SU-DHL-6 (cell line): ENCODE data around the gene PNPLA7.

Experiments used
- H2AFZ ChIP-seq: fragments of 200-600 bp; sonication (generic); 2 replicates; pipeline ENCODE4 v1.6.1; 2014; ENCODE audit warnings: low read depth, mild to moderate bottlenecking, moderate library complexity, mixed read lengths, antibody characterized with exemption, low read length; ENCODE audit not compliant: severe bottlenecking
- H3F3A ChIP-seq: fragments of 200-600 bp; shearing (Covaris generic); 2 replicates; pipeline ENCODE4 v1.6.0; 2016; ENCODE audit warnings: antibody characterized with exemption, mild to moderate bottlenecking; ENCODE audit not compliant: insufficient read depth
- H3K27ac ChIP-seq: fragments of 200-600 bp; sonication (generic); 2 replicates; pipeline ENCODE4 v1.5.1; 2016; ENCODE audit warnings: low read depth, mild to moderate bottlenecking, low read length, moderate library complexity, mixed read lengths
- H3K27me3 ChIP-seq: fragments of 200-600 bp; sonication (generic), shearing (Covaris generic); 2 replicates; pipeline ENCODE4 v1.6.0; 2014; ENCODE audit warnings: mild to moderate bottlenecking, low read length
- H3K36me3 ChIP-seq: fragments of 200-600 bp; sonication (generic); 2 replicates; pipeline ENCODE4 v1.6.1; 2014; ENCODE audit warnings: mild to moderate bottlenecking, low read length, mixed read lengths
- H3K4me2 ChIP-seq: fragments of 300-600, 200-600 bp; shearing (Covaris generic), sonication (generic); 2 replicates; pipeline ENCODE4 v1.6.0; 2014; ENCODE audit warnings: low read length, low read depth, mild to moderate bottlenecking; ENCODE audit not compliant: poor library complexity, severe bottlenecking
- H3K4me3 ChIP-seq: fragments of 200-600 bp; sonication (generic); 2 replicates; pipeline ENCODE4 v1.5.1; 2014; ENCODE audit warnings: antibody characterized with exemption, low read length, mild to moderate bottlenecking, mixed read lengths; ENCODE audit not compliant: insufficient read depth, poor library complexity, severe bottlenecking
- H3K79me2 ChIP-seq: fragments of 200-600 bp; sonication (generic); 2 replicates; pipeline ENCODE4 v1.6.1; 2014; ENCODE audit warnings: mild to moderate bottlenecking, low read length, moderate library complexity; ENCODE audit not compliant: insufficient read depth
- H3K9ac ChIP-seq: fragments of 200-600 bp; sonication (generic); 2 replicates; pipeline ENCODE4 v1.7.0; 2014; ENCODE audit warnings: mild to moderate bottlenecking, low read length
- H3K9me2 ChIP-seq: fragments of 200-600 bp; sonication (generic); replicated peaks from 2 replicates; pipeline ENCODE4 v1.6.1; 2014; ENCODE audit warnings: low read length; ENCODE audit not compliant: insufficient read depth
- H3K9me3 ChIP-seq: fragments of 200-600 bp; sonication (generic); 2 replicates; pipeline ENCODE4 v1.6.1; 2014; ENCODE audit warnings: low read length, mixed read lengths; ENCODE audit not compliant: insufficient read depth
- H4K20me1 ChIP-seq: fragments of 200-600 bp; sonication (generic); 2 replicates; pipeline ENCODE4 v1.6.1; 2014; ENCODE audit warnings: low read depth, mild to moderate bottlenecking, antibody characterized with exemption, low read length, moderate library complexity, mixed read lengths
- EZH2phosphoT487 ChIP-seq: fragments of 200-600 bp; sonication (generic), shearing (Covaris generic); conservative IDR thresholded peaks from 2 replicates; pipeline ENCODE4 v1.6.1; 2018; ENCODE audit warnings: mild to moderate bottlenecking, antibody characterized with exemption, low read length, moderate library complexity, mixed read lengths
- TF ChIP-seq, protein P1 (sequence below): fragments of 200-600 bp; sonication (generic); IDR thresholded peaks from one replicate; pipeline ENCODE4 v1.5.1; 2017; ENCODE audit warnings: antibody characterized with exemption, mild to moderate bottlenecking, low read length, moderate library complexity; ENCODE audit not compliant: insufficient read depth, poor library complexity, severe bottlenecking

Gene PNPLA7

DNA sequence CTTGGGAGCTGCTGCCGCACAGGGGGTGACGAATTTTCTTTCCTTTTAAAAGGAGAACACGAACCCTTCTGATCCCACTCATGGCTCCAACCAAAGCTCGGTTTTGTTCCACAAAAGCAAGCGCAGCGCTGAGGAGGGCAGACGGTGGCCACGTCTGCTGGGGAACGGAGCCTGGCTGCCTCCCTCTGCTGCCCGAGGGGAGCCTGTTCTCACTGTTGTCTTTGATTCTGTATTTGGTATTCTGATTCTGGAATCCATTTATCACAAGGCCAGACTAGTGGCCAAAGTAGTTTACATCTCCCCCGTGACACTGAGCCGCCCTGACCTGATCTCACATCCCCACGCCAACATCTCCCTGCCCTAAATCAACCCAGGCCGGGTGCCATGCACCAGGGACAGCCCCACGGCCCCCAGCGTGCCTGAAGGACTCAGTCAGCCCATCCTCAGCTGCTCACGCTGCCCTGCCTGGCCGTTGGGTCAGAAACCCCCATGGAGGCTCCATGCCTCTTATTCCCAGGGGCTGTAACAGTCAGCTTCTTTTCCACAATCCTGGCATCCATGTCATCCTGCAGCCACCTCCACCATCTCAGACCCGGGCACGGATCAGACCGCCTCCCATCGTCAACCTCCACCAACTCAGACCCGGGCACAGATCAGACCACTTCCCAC, 84.3 kb downstream of the PNPLA7 start:
- H3K4me2 ChIP-seq = no peak overlapping the region
- no peak overlapping the region for H2AFZ ChIP-seq
- H3K27me3 ChIP-seq = no peaks in the 10 kb centered on the region
- no peaks in the 10 kb centered on the region for H3K79me2 ChIP-seq
- no peaks in the 10 kb centered on the region for H4K20me1 ChIP-seq
- H3F3A ChIP-seq = no peaks in the 10 kb centered on the region; the same call in 1 of the 2 replicates
- no peak overlapping the region for H3K27ac ChIP-seq
- no peaks in the 10 kb centered on the region for H3K9me2 ChIP-seq
- H3K36me3 ChIP-seq = no peaks in the 10 kb centered on the region
- H3K9ac ChIP-seq = no peak overlapping the region
- H3K4me3 ChIP-seq = no peak overlapping the region
- TF ChIP-seq EZH2phosphoT487 = no peak
- TF ChIP-seq, protein P1, sequence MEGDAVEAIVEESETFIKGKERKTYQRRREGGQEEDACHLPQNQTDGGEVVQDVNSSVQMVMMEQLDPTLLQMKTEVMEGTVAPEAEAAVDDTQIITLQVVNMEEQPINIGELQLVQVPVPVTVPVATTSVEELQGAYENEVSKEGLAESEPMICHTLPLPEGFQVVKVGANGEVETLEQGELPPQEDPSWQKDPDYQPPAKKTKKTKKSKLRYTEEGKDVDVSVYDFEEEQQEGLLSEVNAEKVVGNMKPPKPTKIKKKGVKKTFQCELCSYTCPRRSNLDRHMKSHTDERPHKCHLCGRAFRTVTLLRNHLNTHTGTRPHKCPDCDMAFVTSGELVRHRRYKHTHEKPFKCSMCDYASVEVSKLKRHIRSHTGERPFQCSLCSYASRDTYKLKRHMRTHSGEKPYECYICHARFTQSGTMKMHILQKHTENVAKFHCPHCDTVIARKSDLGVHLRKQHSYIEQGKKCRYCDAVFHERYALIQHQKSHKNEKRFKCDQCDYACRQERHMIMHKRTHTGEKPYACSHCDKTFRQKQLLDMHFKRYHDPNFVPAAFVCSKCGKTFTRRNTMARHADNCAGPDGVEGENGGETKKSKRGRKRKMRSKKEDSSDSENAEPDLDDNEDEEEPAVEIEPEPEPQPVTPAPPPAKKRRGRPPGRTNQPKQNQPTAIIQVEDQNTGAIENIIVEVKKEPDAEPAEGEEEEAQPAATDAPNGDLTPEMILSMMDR = no peak
- H3K9me3 ChIP-seq = no peaks in the 10 kb centered on the region

DNA sequence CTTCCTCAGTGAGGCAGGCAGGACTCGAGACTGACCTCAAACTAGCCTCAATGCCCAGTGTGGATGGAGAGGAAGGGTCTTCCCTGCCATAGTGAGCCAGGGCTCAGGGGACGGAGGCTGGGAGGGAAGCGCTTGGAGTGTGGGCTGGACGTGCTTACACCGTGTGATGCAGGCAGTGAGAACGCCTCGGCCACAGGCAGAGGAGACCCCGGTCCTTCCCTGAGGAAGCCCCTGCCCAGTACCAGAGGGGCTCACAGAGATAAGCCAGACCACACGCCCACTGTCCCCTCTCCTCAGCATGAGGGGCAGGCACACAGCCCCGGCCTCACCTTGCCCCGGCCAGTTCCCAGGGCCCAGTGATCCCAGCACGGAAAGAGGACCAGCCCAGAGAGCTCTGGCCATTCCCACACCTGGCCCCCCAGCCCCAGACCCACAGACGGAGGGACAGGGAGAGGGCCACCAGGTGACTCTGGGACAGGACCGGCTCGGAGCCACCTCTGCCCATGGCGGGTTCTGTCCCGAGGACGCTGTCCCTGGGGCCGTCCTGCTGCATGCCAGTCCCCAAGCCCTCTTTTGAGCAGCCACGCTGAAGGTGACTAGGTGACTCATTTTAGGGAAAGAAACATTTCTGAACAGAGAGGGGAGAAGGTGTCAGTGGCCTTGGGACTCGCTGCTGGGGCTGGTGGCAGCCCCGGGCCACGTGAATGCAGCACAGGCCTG, 85.0 kb downstream of the PNPLA7 start:
- H3K9me3 ChIP-seq = no peaks in the 10 kb centered on the region
- no peaks in the 10 kb centered on the region for H3K79me2 ChIP-seq
- H3F3A ChIP-seq = no peaks in the 10 kb centered on the region; the same call in 1 of the 2 replicates
- H3K4me3 ChIP-seq = no peak overlapping the region
- no peaks in the 10 kb centered on the region for H3K36me3 ChIP-seq
- no peak overlapping the region for H2AFZ ChIP-seq
- H3K27ac ChIP-seq = no peak overlapping the region
- no peak for TF ChIP-seq EZH2phosphoT487
- TF ChIP-seq, protein P1 = no peak
- H4K20me1 ChIP-seq = no peaks in the 10 kb centered on the region
- H3K9me2 ChIP-seq = no peaks in the 10 kb centered on the region
- H3K27me3 ChIP-seq = no peaks in the 10 kb centered on the region
- H3K9ac ChIP-seq = no peak overlapping the region
- no peak overlapping the region for H3K4me2 ChIP-seq

DNA sequence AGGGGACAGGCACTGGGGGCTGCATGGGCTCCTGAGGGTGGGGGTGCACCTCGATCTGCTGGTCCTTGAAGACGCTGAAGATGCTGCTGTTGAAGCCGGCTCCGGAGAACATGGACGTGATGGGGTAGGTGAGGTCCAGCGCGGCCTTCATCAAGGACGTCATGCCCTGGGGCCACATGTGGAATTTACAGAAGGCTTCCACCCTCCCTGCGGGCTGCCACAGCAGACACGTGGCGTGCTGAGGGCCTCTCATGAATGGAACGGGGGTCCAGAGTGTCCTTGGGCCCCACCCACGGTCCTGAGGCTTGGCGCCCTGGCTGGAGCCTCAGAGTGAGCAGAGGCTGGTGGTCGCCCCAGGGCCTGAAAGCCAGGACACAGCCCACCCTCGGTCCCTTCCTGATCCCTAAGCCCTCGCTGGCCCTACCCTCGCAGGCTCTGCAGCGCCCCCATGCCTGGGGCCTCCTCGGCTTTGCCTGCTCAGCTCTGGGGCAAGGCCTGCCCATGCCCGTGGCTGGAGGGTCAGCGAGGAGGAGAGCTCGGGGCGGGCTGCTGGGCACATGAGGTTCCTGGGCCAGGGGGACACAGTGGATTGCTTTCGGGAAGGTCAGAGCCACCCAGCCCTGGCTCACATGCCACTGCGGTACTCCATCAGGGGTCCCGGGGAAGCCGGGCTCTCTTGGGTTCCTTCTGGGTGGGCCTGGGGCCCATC, 85.8 kb downstream of the PNPLA7 start:
- H2AFZ ChIP-seq = no peak overlapping the region
- H4K20me1 ChIP-seq = no peaks in the 10 kb centered on the region
- no peaks in the 10 kb centered on the region for H3K9me2 ChIP-seq
- H3K9ac ChIP-seq = no peak overlapping the region
- no peaks in the 10 kb centered on the region for H3K79me2 ChIP-seq
- no peaks in the 10 kb centered on the region for H3F3A ChIP-seq
- H3K4me2 ChIP-seq = no peak overlapping the region
- TF ChIP-seq EZH2phosphoT487 = no peak
- TF ChIP-seq, protein P1 = no peak
- no peaks in the 10 kb centered on the region for H3K36me3 ChIP-seq
- no peak overlapping the region for H3K27ac ChIP-seq
- H3K27me3 ChIP-seq = no peaks in the 10 kb centered on the region
- no peaks in the 10 kb centered on the region for H3K9me3 ChIP-seq
- H3K4me3 ChIP-seq = no peak overlapping the region
